HG03135 (cell line): Measurements from ENCODE around the gene PKDCC.

Experiments used
- ATAC-seq: cut with Tn5 transposase; IDR thresholded peaks from one replicate; pipeline ENCODE4 v1.9.1; 2021; ENCODE audit warnings: mild to moderate bottlenecking, moderate library complexity; ENCODE audit not compliant: unreplicated experiment

The PKDCC gene

DNA sequence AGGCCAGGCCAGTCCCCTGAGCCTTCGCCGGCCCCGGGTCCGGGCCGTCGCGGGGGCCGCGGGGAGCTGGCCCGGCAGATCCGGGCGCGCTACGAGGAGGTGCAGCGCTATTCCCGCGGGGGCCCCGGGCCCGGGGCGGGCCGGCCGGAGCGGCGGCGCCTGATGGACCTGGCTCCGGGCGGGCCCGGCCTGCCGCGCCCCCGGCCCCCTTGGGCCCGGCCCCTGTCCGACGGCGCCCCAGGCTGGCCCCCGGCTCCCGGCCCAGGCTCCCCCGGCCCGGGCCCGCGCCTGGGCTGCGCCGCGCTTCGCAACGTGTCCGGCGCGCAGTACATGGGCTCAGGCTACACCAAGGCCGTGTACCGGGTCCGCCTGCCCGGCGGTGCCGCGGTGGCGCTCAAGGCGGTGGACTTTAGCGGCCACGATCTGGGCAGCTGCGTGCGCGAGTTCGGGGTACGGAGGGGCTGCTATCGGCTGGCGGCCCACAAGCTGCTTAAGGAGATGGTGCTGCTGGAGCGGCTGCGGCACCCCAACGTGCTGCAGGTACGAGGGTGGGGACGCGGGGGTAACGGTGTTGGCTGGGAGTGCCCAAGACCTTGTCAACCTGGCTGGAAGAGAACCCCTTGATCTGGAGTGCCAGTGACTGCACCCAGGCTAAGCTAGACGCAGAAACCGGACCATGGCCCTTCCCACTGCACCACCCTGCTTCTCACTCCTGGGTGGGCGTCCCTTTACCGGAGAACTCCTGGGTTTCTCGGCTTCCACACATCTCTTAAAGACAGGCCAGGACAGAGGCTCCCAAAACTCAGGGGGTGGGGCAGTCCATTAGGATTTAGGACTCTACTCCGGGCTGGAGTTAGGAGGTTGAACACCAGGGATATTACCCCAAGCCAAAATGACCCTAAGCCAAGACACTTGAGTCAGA lies 739 bp downstream of the PKDCC start:
- ATAC-seq = no peak

DNA sequence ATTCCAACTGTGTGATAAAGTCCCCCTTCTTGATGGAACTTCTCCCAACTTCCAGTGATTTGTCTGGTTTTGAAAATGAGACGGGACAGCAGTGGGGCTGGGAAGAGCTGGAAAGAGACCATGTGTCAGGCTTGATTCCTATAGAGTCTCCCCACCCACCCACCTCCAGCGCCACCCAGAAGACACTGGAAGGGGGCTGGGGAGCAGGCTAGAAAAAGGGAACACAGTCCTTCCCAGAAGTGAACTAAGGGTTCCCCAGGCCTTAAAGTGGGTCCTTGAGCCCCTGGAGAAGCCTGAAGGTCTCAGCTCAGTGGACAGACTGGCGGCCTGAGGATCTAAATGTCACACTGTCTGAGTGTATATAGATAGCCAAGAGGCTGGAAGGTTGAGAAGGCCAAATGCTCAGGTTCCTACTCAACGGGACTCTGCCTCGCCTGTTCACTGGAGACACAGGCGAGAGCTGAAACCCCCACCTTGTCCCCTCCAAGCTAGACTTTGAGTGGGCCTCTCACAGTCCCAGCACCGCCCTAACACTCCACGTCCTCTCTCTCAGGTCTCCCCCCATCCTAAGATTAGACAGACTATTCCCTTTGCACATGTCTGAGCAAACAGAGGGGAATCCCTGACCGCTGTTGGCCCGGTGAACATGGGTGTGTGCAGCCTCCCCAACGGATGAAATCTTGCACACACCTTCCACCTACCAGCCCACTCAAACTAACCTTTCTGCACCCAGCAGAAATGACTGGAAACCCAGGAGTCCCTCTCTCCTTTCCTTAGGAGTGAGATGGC lies 1.6 kb downstream of the PKDCC start:
- ATAC-seq = no peak

DNA sequence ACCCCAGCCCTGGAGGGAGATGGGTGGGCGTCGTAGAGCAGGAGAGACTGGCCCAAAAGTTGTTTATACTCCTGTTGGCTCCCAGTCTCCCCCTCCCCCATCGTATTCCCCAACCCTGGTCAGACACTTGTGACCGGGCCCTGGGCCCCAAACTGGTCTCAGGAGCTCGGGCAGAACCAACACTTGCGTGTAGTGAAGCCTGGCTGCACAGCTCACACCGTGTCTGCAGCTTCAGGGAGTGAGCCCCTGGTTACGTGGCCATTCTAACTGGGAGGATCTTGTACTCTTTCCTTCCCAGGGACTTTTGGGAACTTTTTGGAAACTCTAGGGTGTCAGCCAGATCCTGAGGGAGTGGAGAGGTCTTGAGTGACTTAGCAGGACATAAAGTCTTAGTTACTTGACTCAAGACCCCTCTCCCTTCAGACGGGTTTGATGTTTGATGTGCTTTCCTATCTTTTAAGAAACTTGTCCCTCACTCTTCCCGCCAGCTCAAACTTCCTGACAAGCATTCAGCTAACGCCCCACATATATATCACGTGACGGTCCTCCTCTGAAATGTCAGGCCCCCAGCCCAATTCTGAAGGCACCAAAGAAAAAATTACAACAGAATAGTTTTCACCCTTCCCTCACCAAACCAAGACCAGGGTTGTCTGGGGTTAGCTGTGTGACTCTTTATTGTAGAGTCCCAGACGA lies 2.3 kb downstream of the PKDCC start:
- ATAC-seq = no peak

DNA sequence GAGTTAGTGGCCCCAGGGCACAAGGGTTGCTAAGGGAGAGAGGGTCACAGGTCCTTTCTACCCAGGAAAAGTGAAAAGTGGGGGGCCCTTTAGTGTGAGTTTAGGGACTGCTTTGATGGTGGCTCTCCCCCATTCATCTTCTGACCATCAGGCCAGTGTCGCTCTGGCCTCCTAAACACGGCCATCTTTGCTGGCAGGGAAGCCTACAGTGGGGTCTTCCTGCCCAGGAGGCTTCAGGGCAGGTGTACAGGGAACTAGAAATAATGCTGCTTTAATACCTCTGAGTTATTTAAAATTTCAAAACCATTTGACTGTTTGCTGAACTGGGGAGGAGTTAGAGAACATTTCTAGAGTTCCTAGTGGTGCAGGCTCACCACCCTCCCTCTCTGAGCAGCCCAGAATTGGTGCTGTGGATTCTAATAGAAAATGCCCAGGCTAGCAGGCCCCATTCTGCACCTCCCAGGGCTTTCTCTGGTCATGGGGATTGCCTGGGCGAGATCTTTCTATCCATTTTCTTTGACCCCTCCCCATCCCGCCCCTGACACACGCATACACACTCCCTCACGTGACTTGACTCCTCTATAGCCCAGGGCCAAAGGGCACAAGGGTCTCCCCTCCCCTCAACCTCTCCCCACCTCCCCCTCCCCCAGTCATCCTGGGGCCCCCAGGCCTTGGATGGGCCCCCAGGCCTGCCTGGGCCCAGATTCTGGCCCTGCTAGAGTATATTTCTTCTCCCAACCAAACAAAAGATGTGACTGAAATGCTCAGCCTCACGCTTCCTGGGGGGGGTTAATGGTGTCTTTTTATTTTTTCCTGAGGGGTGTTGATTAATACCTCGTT lies 3.1 kb downstream of the PKDCC start:
- no peak for ATAC-seq

DNA sequence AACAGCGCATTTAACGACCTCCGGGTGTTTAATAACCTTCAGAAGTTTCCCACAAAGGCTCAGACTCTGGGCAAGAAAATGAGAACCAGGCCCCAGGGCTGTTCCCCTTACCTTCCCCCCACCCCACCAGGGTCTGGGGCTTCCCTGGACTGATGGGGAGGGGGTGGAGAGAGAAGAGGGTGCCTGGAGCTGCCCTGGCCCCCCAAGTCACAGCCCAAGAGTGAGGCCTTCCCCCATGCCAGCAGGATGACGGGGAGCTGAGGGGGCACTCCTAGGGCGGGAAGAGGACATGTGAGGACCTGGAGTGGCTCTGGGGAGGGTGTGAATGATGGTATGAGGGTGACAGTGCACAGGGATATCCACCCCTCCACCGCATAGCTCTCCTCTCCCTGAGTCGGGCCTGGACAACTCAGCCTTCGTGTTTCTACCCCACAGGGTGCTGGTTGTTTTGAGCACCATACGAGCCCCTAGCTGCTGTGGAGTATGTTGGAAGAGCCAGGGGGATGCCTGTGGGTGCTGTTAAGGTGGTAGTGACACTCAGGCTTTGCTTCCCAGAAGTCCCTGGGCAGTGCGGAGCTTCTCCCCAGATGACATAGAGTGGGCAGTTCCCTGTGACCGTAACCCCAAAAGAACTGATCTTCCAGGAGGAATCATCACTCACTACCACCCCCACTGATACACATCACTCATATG lies 3.9 kb downstream of the PKDCC start:
- ATAC-seq = no peak

DNA sequence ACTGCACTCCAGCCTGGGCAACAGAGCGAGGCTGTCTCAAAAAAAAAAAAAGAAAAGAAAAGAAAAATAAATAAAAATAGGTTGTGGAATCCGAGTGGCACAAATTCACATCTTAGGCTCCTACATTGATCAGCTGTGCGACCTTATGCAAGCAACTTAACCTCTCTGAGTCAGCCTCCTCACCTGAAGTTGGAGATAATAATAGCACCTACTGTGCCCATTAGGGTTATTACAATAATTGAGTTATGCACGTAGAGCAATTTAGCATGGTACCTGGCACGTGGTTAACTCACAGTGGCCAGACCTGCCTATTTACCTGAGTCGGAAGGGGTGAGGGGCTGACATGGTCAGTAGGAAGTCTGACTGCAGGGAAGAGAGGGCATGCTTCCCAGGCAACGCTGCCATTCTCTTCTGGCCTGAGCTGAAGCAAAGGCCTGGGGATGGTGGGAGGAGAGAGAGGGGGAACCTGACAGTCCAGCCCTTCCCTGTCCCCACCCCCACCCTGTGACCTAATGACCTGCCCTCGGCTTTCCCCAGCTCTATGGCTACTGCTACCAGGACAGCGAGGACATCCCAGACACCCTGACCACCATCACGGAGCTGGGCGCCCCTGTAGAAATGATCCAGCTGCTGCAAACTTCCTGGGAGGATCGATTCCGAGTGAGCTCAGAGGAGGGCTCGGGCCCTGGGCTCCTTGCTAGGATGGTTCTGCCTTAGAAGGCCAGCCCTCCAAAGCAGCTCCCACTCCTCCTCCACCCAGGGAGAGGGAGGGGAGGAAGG lies 5.1 kb downstream of the PKDCC start:
- no peak for ATAC-seq

DNA sequence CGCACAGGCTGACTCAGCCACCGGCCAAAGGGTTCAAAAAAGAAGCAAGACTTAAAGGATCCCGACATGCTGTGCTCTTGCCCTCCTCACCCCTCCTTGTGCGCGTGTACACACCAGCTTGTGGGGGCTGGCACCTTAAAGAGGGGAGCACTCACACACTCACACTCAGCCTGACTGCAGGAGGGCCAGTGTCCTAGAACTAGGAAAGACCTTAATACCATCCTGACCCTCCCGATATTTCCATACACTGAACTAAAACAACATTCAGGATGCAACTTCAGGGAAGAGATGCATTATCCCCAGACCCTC lies 5.6 kb downstream of the PKDCC start:
- no peak for ATAC-seq

DNA sequence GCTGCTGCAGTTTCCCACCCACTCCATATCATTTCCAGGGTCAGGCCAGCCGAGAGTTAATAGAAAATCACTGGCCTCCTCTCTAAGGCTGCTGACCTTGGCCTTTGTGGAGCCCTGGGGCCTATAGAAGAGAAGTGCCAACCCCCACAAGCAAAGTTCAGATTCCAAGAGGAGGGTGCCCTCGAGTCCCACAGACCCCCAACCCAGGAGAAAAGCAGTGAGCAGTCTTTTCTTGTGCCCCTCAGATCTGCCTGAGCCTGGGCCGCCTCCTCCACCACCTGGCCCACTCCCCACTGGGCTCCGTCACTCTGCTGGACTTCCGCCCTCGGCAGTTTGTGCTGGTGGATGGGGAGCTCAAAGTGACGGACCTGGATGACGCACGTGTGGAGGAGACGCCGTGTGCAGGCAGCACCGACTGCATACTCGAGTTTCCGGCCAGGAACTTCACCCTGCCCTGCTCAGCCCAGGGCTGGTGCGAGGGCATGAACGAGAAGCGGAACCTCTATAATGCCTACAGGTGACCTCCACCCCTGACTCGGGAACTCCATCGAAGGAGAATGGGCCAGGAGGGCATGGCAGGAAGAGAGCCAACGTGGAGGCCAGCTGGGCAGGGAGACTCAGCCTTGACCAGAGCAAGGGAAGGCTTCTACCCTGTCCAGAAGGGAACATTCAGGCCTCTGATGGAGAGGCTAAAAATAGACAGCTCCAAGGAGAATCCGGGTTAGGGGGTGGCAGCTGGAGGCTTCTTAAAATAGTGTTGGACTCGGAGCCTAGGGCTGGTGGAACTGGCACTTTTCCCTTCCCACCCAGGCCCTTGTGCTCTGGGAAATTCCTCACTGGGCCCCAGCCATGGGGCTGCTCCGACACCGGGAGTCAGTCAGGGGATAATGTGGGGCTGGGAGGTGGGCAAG lies 6.2 kb downstream of the PKDCC start:
- no peak for ATAC-seq

DNA sequence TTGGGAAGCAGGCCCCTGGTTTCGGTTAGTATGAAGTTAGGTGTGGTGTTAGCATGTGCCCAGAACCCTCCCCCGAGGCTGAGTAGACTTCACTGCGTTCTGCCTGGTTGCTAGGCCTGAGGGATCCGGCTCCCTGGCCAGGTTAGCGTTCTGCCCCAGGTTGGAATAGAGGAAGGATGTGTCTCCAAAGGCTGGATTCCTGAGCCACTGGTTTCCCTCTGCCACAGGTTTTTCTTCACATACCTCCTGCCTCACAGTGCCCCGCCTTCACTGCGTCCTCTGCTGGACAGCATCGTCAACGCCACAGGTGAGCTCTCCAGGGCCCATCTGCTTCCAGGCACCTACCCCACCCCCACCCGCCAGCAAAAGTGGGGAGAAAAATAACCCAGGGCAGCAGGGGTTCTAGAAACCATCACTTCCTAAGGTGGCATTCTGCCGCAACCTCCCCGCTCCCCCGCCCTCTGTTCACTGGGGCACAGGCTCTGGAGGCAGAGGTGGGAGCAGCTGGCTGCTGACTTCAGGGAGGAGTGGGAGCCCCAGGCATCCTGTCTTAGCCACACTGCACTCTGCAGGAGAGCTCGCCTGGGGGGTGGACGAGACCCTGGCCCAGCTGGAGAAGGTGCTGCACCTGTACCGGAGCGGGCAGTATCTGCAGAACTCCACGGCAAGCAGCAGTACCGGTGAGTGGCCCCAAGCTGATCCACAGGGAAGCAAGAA lies 7.1 kb downstream of the PKDCC start:
- no peak for ATAC-seq

DNA sequence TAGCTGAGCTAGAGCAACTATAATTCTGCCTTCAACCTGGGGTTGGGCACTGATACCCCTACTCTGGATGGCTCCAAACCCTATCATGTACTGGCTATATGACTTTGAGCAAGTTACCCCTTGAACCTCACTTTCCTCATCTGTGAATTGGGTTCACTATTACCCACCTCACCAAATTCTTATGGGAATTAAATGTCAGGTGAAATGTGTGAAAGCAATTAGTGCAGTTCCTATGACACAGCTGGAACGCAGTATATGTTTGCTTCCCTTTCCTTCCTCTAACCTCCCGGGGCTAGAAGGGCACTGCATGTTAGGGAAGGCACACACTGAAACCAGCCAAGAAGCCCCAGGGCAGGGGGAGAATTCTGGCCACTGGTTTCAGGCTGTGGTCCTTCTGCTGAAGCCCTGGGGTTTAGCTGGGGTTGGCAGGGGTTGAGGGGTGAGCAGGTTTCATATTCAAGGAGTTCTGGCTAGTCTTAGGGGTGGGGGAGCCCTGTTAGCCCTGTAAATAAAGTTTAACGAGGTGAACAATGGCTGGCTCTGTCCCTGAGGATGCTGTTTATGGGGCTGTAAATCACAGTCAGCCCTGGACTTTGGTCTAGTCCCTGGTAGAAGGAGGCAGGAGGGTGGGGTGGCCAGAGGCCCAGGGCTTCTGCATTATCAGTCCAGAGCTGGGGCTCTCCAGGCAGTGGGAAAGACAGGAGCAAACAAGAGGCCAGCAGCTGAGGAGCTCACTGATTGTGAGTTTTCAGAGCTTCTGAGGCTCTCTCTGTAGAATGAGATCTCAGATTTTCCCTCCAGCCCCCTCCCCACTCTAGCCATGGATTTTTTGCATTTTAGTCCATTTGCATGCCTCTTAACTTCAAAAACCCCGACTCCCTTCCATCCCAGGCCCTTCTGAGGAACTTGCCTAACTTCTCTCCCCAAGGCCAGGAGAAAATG lies 8.0 kb downstream of the PKDCC start:
- no peak for ATAC-seq

DNA sequence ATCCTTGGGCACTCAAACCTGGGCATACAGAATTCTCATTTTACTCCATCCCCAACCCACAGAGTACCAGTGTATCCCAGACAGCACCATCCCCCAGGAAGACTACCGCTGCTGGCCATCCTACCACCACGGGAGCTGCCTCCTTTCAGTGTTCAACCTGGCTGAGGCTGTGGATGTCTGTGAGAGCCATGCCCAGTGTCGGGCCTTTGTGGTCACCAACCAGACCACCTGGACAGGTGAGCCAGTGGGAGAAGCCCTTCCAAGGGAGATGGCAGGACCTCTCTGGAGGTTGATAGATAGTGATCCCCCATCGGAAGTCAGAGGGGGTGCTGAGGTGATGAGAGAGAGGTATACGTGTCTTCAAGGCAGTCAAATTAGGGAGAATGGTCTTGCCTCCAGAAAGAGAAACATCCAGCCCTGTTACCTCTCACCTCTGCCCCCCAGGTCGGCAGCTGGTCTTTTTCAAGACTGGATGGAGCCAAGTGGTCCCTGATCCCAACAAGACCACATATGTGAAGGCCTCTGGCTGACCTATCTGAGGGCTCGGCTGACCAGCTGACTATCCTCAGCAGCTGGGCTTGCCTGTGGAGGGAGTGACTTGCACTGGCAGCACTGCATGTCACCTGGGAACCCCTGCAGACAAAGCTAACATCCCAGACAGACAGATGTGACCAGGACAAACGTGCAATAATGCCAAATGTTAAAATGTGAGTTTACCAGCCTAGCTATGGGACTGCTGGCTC lies 9.5 kb downstream of the PKDCC start:
- ATAC-seq = no peak

DNA sequence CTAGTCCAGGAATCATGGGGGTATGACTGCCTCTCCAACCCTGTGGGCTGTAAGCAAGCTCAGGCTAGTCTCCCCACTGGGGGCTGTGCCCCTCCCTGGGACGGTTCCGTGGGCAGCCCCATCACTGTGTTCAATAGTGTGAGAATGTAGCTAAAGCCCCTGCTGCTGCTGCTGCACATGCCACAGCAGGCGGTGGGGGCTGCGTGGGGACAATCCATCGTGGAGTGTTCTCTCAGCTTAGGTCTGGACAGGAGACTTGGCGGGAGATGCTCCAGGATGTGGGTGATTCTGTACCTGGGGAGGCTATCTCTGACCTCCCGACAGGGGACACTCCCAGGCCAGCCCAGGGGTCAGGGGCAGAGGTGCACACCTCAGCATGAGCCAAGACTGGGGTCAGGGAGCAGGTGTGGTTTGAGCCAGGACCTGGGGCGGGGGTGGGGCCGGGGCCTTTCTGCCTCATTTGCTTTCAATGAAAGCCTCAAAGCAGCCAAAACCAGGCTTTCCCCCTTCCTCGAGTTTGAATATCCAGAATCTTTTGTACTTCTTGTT lies 10.2 kb downstream of the PKDCC start:
- no peak for ATAC-seq

DNA sequence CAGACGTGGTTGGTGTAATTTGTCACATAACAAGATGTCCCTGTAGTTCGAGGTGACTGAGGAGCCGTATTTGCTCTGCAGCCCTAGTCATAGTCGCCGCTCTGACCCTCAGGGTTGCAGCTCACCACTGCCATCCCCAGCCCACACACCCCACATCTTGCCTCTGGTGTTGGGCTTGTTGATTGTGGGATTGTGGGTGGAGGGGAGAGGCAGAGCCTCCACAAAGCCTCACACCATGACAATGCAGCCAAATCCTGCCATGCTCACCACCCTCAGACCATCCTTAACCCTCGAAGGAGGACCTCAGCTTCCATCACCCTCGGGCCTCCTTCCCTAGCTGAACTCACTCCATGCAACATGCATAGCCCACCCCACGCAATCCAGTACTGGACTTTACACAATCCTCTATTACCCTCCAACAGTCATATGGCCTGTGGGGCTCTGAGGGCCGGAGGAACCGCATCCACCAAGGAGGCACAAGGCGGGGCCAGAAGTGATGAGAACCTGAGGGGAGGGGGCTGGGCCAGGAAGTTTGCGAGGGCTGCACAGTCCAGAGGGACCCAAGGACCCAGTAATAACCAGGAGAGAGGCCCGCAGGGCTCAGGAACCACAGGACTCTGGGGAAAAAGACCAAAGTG lies 11.6 kb downstream of the PKDCC start:
- ATAC-seq = no peak

DNA sequence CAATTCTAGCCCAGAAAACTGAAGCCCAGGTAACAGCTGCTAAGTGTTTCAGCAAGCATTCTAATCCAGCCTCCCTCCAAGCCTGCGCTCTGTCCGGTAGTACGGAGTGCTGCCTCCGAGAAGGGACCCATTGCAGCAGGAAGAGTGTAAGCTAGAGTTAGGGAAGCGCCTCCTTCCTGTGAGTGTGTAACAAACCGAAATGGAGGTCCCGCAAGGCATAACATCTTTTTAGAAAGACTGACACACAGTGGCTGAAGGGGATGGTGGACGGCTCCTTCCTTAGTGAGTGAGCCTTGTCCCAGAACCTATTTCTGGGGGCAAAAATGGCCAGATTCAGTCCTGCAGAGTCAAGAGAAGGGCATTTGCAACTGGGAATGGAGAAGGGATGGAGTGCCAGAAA lies 12.2 kb downstream of the PKDCC start:
- ATAC-seq = no peak
